ENCODE results near the gene LACTBL1. TPM values are rescaled to one million over a fixed set of nuclear protein-coding genes. Genes with fewer than 3 reads are reported as not detected.

Gene LACTBL1
- total and polyA plus RNA-seq, 2 experiments from 2014 or later: not detected

GRCh38 chr1:22957066-22957465 is 15.6 kb downstream of the LACTBL1 start:
- TF ChIP-seq CREB1 (CRISPR knock-in tag; IDR thresholded peaks at IDR 0.05; ENCODE audit: low read depth): no peak
- no peak for TF ChIP-seq STAT1 (IDR thresholded peaks at IDR 0.05; ENCODE audit: unreplicated experiment)
- TF ChIP-seq JUNB (IDR thresholded peaks at IDR 0.05; ENCODE audit: unreplicated experiment): no peak
- TF ChIP-seq EZH2phosphoT487 (IDR thresholded peaks at IDR 0.05; ENCODE audit: unreplicated experiment): no peak
- no peak for TF ChIP-seq ZNF331 (CRISPR knock-in tag; IDR thresholded peaks at IDR 0.05; ENCODE audit: low read depth)
- TF ChIP-seq REST (IDR thresholded peaks at IDR 0.05; ENCODE audit: unreplicated experiment): no peak
- TF ChIP-seq CTCF (conservative IDR thresholded peaks at IDR 0.05; ENCODE audit: low read depth in 2 of 2): no peak
- no peak for TF ChIP-seq NANOG (IDR thresholded peaks at IDR 0.05; ENCODE audit: borderline replicate concordance)
- no peak for TF ChIP-seq ZNF462 (CRISPR knock-in tag; IDR thresholded peaks at IDR 0.05)
- TF ChIP-seq ETS1 (IDR thresholded peaks at IDR 0.05): no peak
- no peak for TF ChIP-seq ZNF114 (CRISPR knock-in tag; IDR thresholded peaks at IDR 0.05)
- no peak for TF ChIP-seq EZH2 (IDR thresholded peaks at IDR 0.05; ENCODE audit: low read depth, unreplicated experiment)
- TF ChIP-seq POLR2AphosphoS5 (IDR thresholded peaks at IDR 0.05; ENCODE audit: low read depth): no peak
- no peak overlapping the region for H3K4me3 ChIP-seq
- no peak overlapping the region for H3K4me3 Mint-ChIP-seq
- no peak overlapping the region for H3K4me2 ChIP-seq
- H3K27me3 Mint-ChIP-seq (ENCODE audit: insufficient read depth, low read depth, poor library complexity): peaks cover 31% of the 10 kb centered on the region
- no peaks in the 10 kb centered on the region for H3K4me1 ChIP-seq (ENCODE audit: insufficient read depth)
- H2AFZ ChIP-seq: no peak overlapping the region
- H3K36me3 Mint-ChIP-seq (ENCODE audit: low read depth): no peaks in the 10 kb centered on the region
- ATAC-seq (no peak), DNase-seq (ENCODE audit: low spot score) (no peak)
- no peaks in the 10 kb centered on the region for H3K9me3 Mint-ChIP-seq
- H3K27ac ChIP-seq (ENCODE audit: low read depth): no peak overlapping the region
- H3K79me2 ChIP-seq (replicated peaks; ENCODE audit: insufficient read depth): no peaks in the 10 kb centered on the region
- H3F3A ChIP-seq (replicated peaks; ENCODE audit: low read depth): peaks cover 5% of the 10 kb centered on the region
- H3K27ac Mint-ChIP-seq: no peak overlapping the region
- H3K9me2 ChIP-seq (ENCODE audit: insufficient read depth): no peaks in the 10 kb centered on the region
- no peaks in the 10 kb centered on the region for H3K36me3 ChIP-seq (ENCODE audit: insufficient read depth)
- peaks cover 30% of the 10 kb centered on the region for H3K27me3 ChIP-seq (ENCODE audit: insufficient read depth)
- H3K4me1 Mint-ChIP-seq: no peaks in the 10 kb centered on the region
- H4K20me1 ChIP-seq (replicated peaks; ENCODE audit: insufficient read depth): no peaks in the 10 kb centered on the region
